GM11168 (cell line): Measurements from ENCODE around the gene PROK1.

Source experiments
- in situ Hi-C: fragments of 300-500 bp; cut with MboI; formaldehyde crosslinking; loops from one replicate; pipeline ENCODE4 v1.12.0; 2022; ENCODE audit warnings: low sequenced_read_pairs; ENCODE audit not compliant: unreplicated experiment

Gene PROK1

DNA sequence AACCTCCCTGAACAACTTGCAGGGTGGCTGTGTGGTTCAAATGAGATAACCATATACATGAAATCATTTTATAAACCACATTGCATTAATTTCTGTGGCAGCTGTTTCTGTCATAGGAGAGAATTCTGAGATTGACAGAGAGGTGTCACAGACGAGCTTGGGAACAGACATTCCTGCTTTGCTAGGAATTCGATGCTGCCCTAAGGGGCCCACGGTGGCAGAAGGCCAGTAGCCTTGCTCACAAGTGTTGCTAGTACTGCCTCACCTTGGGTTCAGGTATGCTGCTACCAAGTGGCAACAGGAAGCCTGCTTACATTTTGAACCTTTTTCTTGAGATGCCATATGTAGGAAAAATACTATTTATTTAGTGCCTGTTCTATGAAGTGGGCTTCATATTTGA, 54.6 kb downstream of the PROK1 start:
- in situ Hi-C loops = no loop called here

- in situ Hi-C loops = no loop called here
Measured at GRCh38 chr1:110506541-110506940, 55.6 kb downstream of the PROK1 start.
